HepG2 (cell line): ENCODE measurements around the gene TMBIM1. TPM values are rescaled to one million over a fixed set of nuclear protein-coding genes. Genes with fewer than 3 reads are reported as not detected.

Experiments used
- ATF1 ChIP-seq: IDR thresholded peaks from 2 replicates; pipeline ENCODE4 v1.6.1; 2016; ENCODE audit warnings: mild to moderate bottlenecking, control low read depth
- IKZF1 ChIP-seq: fragments of 450-650 bp; IDR thresholded peaks from 2 replicates; pipeline ENCODE4 v1.7.1; 2016
- SMAD1 ChIP-seq: sonication (generic); formaldehyde crosslinking; IDR thresholded peaks from 2 replicates; pipeline ENCODE4 v1.4.0; 2020; ENCODE audit warnings: missing genetic modification reagents, low read depth, mild to moderate bottlenecking, borderline replicate concordance
- SNAI1 ChIP-seq: sonication (generic); formaldehyde crosslinking; IDR thresholded peaks from 2 replicates; pipeline ENCODE4 v1.5.0; 2020; ENCODE audit warnings: mild to moderate bottlenecking, missing genetic modification reagents, borderline replicate concordance
- SRF ChIP-seq: IDR thresholded peaks from 2 replicates; pipeline ENCODE4 v1.6.1; 2011; ENCODE audit warnings: mild to moderate bottlenecking, low read depth, low read length, moderate library complexity
- TOE1 ChIP-seq: sonication (generic); formaldehyde crosslinking; IDR thresholded peaks from 2 replicates; pipeline ENCODE4 v1.4.0; 2020; ENCODE audit warnings: mild to moderate bottlenecking, missing genetic modification reagents
- YEATS4 ChIP-seq: sonication (generic); formaldehyde crosslinking; IDR thresholded peaks from 2 replicates; pipeline ENCODE4 v1.4.0; 2020; ENCODE audit warnings: missing genetic modification reagents, borderline replicate concordance
- ZC3H13 ChIP-seq: sonication (generic); formaldehyde crosslinking; IDR thresholded peaks from 2 replicates; pipeline ENCODE4 v1.8.1; 2023; ENCODE audit warnings: mild to moderate bottlenecking, missing genetic modification reagents, moderate library complexity
- ZNF30 ChIP-seq: sonication (generic); formaldehyde crosslinking; IDR thresholded peaks from 2 replicates; pipeline ENCODE4 v1.5.0; 2020; ENCODE audit warnings: mild to moderate bottlenecking, missing genetic modification reagents
- ZNF441 ChIP-seq: sonication (generic); formaldehyde crosslinking; IDR thresholded peaks from 2 replicates; pipeline ENCODE4 v1.7.0; 2021; ENCODE audit warnings: missing genetic modification reagents, borderline replicate concordance
- ZNF567 ChIP-seq: sonication (generic); formaldehyde crosslinking; IDR thresholded peaks from 2 replicates; pipeline ENCODE4 v1.8.1; 2023; ENCODE audit warnings: mild to moderate bottlenecking, missing genetic modification reagents, borderline replicate concordance
- polyA plus RNA-seq, 8 experiments: library from polyadenylated mRNA; depleted of rRNA in 3 of 8; stranded (reverse) in 7 of 8; unstranded in 1 of 8; fragments of >200 nt; fragmentation: Illumina TruSeq in 4 of 8; extraction: Trizol in 4 of 8; gene quantifications; 2 replicates each; pipeline versions ENCODE4 v1.2.1 to v1.2.3, GENCODE V29; 2011 to 2016; ENCODE audit warnings: low read depth in 4 of 8, missing spikeins in 1 of 8, mixed read lengths in 1 of 8; ENCODE audit not compliant: insufficient read depth in 1 of 8
- total RNA-seq, 5 experiments: library from RNA; depleted of rRNA; stranded (reverse); fragments of >200 nt; fragmentation: Illumina TruSeq; extraction: Trizol; gene quantifications; 2 replicates each; pipeline ENCODE4 v1.2.3, GENCODE V29; 2016; ENCODE audit warnings: low read depth in 1 of 5
- TF ChIP-seq, protein P1 (sequence below): sonication (generic); formaldehyde crosslinking; IDR thresholded peaks from 2 replicates; pipeline ENCODE4 v1.5.0; 2020; ENCODE audit warnings: mild to moderate bottlenecking, missing genetic modification reagents, borderline replicate concordance
- TF ChIP-seq, protein P2 (sequence below), 2 experiments: sonication (generic) in 1 of 2; formaldehyde crosslinking in 1 of 2; IDR thresholded peaks; 2 replicates each; pipeline versions ENCODE4 v1.5.1 to v1.6.1; 2011 to 2020; ENCODE audit warnings: borderline replicate concordance in 1 of 2, low read depth in 1 of 2, low read length in 1 of 2, mild to moderate bottlenecking in 1 of 2, missing genetic modification reagents in 1 of 2, moderate library complexity in 1 of 2
- TF ChIP-seq, protein P3 (sequence below): sonication (generic); formaldehyde crosslinking; IDR thresholded peaks from 2 replicates; pipeline ENCODE4 v1.4.0; 2020; ENCODE audit warnings: missing genetic modification reagents, mild to moderate bottlenecking, borderline replicate concordance

The TMBIM1 gene
- total and polyA plus RNA-seq, 2 of the 13 experiments (the other 11 are each of a cell fraction or from before 2014, with no cell fraction given) = 127 to 139 TPM

DNA sequence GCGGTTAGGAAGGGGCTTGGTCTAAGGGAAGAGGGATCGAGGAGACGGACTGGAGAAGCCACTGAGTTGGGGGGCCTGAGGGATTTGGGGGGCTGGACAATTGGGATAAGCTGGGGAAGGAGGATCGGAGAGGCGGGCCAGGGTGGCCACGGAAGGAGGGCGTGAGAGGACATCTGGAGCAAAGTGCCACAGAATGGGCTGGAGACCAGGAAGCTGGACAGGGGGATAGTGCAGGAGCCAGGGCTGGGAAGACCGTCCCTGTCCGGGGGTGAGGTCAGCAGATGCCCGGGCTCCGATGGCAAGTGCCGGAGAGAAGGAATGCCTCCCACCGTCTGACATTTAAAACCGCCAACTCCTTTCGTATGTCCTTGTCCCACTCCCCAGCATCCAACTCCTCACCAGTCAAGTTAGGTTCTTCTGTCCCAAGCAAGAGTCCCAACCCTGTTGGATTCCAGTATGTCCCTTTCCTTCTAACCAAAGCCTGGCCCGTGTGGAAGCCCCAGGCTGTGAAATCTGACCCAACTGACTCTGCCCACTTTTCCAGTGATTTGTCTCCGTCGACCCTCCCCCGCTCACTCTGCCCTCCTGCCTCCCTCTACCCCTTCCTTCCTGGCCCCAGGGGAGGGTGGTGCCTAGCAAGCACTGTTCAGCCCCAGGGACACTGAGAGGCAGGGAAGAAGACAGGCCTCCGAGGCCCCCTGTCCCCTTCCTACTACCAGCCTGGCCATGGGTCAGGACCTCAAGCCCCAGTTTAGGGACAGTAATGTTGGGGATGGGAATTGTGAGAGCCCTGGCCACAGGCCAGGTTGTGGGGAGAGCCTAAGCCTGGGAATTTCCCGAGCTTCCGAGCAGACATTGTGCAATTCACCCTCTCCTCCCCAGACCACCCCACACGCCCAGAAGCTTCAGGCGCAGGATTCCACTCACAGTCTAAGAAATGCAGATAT lies 31.5 kb upstream of the TMBIM1 start (continued):
- TF ChIP-seq, protein P1, sequence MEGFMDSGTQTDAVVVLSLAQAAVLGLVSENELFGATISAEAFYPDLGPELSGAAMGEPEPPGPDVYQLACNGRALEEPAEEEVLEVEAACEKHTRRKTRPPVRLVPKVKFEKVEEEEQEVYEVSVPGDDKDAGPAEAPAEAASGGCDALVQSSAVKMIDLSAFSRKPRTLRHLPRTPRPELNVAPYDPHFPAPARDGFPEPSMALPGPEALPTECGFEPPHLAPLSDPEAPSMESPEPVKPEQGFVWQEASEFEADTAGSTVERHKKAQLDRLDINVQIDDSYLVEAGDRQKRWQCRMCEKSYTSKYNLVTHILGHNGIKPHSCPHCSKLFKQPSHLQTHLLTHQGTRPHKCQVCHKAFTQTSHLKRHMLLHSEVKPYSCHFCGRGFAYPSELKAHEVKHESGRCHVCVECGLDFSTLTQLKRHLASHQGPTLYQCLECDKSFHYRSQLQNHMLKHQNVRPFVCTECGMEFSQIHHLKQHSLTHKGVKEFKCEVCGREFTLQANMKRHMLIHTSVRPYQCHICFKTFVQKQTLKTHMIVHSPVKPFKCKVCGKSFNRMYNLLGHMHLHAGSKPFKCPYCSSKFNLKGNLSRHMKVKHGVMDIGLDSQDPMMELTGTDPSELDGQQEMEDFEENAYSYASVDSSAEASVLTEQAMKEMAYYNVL (CRISPR knock-in tag) = peak; percentile 46; the same call in 1 of the 2 replicates
- TF ChIP-seq TOE1 (no peak), SNAI1 (CRISPR knock-in tag) (peak; percentile 46; the same call in 1 of the 2 replicates), ZNF567 (CRISPR knock-in tag) (peak; percentile 68; the same call in 1 of the 2 replicates), SMAD1 (no peak), ZC3H13 (peak; percentile 85; the same call in 1 of the 2 replicates), ZNF441 (no peak), YEATS4 (CRISPR knock-in tag) (peak; percentile 54; the same call in 1 of the 2 replicates), SRF (no peak), ATF1 (0 out of 2 replicates have a peak, but pooled peaks have one; percentile 29), ZNF30 (CRISPR knock-in tag) (no peak), IKZF1 (no peak)
- TF ChIP-seq, protein P2, sequence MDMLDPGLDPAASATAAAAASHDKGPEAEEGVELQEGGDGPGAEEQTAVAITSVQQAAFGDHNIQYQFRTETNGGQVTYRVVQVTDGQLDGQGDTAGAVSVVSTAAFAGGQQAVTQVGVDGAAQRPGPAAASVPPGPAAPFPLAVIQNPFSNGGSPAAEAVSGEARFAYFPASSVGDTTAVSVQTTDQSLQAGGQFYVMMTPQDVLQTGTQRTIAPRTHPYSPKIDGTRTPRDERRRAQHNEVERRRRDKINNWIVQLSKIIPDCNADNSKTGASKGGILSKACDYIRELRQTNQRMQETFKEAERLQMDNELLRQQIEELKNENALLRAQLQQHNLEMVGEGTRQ (IDR thresholded peaks at IDR 0.05; ENCODE audit: low read depth, low read length) = no peak
- TF ChIP-seq, protein P2 (CRISPR knock-in tag; IDR thresholded peaks at IDR 0.05; ENCODE audit: borderline replicate concordance) = no peak
- TF ChIP-seq, protein P3, sequence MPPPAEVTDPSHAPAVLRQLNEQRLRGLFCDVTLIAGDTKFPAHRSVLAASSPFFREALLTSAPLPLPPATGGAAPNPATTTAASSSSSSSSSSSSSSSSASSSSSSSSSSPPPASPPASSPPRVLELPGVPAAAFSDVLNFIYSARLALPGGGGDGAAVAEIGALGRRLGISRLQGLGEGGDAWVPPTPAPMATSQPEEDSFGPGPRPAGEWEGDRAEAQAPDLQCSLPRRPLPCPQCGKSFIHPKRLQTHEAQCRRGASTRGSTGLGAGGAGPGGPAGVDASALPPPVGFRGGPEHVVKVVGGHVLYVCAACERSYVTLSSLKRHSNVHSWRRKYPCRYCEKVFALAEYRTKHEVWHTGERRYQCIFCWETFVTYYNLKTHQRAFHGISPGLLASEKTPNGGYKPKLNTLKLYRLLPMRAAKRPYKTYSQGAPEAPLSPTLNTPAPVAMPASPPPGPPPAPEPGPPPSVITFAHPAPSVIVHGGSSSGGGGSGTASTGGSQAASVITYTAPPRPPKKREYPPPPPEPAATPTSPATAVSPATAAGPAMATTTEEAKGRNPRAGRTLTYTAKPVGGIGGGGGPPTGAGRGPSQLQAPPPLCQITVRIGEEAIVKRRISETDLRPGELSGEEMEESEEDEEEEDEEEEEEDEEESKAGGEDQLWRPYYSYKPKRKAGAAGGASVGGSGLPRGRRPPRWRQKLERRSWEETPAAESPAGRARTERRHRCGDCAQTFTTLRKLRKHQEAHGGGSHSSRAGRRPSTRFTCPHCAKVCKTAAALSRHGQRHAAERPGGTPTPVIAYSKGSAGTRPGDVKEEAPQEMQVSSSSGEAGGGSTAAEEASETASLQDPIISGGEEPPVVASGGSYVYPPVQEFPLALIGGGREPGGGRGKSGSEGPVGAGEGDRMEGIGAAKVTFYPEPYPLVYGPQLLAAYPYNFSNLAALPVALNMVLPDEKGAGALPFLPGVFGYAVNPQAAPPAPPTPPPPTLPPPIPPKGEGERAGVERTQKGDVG = peak; percentile 56; the same call in 1 of the 2 replicates
